NCI-H1105 treated with DMSO at 0.1 percent for 48 hours (cell line): ENCODE measurements around the gene CNNM3.
"Not testable (repeated sequence)": the region's sequence is repeated elsewhere in the genome, so short reads cannot be mapped to it uniquely, and the experiment has no call there.

ENCODE experiments used
- DNase-seq: peaks from one replicate; lab custom pipeline; 2025; lab: John Stamatoyannopoulos, UW

CNNM3 gene

GRCh38 chr2:96798733-96799622 is 17.1 kb upstream of the CNNM3 start:
- DNase-seq: no peak

GRCh38 chr2:96799623-96799935 is 16.5 kb upstream of the CNNM3 start:
- no peak for DNase-seq

GRCh38 chr2:96800061-96801004 is 15.7 kb upstream of the CNNM3 start:
- DNase-seq: no peak

GRCh38 chr2:96801005-96801785 is 14.9 kb upstream of the CNNM3 start:
- peak; percentile 49 for DNase-seq

GRCh38 chr2:96801786-96802595 is 14.1 kb upstream of the CNNM3 start:
- DNase-seq: no peak

GRCh38 chr2:96802721-96803120 is 13.3 kb upstream of the CNNM3 start:
- DNase-seq: no peak

- no peak for DNase-seq
These were observed 11.1 kb upstream of the CNNM3 start for GRCh38 chr2:96804986-96805385.

GRCh38 chr2:96805946-96806345 is 10.1 kb upstream of the CNNM3 start:
- not testable (repeated sequence) for DNase-seq

GRCh38 chr2:96806468-96807126 is 9.5 kb upstream of the CNNM3 start:
- DNase-seq: no peak

- no peak for DNase-seq
These were observed 9.0 kb upstream of the CNNM3 start for GRCh38 chr2:96807127-96807471.

- no peak for DNase-seq
These were observed 7.8 kb upstream of the CNNM3 start for GRCh38 chr2:96808176-96808837.

- no peak for DNase-seq
These were observed 6.7 kb upstream of the CNNM3 start for GRCh38 chr2:96809216-96809882.

- DNase-seq: no peak
These were observed 5.9 kb upstream of the CNNM3 start for GRCh38 chr2:96809951-96810782.

- no peak for DNase-seq
These were observed 5.3 kb upstream of the CNNM3 start for GRCh38 chr2:96810783-96811192.

GRCh38 chr2:96811917-96812316 is 4.2 kb upstream of the CNNM3 start:
- DNase-seq: no peak

- DNase-seq: no peak
These were observed 2.4 kb upstream of the CNNM3 start for GRCh38 chr2:96813656-96814055.

- peak; percentile 59 for DNase-seq
These were observed 542 bp upstream of the CNNM3 start for GRCh38 chr2:96815326-96816126.
